Measurements from ENCODE around the gene HMCES.
"Not testable (repeated sequence)": the region's sequence is repeated elsewhere in the genome, so short reads cannot be mapped to it uniquely, and the experiment has no call there.

HMCES gene

GRCh38 chr3:129320825-129321487 lies 42.3 kb downstream of the HMCES start:
- no peak for DNase-seq

GRCh38 chr3:129321887-129322286 lies 43.2 kb downstream of the HMCES start:
- no peak for DNase-seq

GRCh38 chr3:129323651-129324294 lies 45.1 kb downstream of the HMCES start:
- no peak for DNase-seq

GRCh38 chr3:129324855-129325254 lies 46.2 kb downstream of the HMCES start:
- DNase-seq: no peak

- no peak for DNase-seq
These were observed 46.7 kb downstream of the HMCES start for GRCh38 chr3:129325383-129325782.

GRCh38 chr3:129326138-129326537 lies 47.5 kb downstream of the HMCES start:
- DNase-seq: no peak

GRCh38 chr3:129326595-129326994 lies 47.9 kb downstream of the HMCES start:
- DNase-seq: no peak

GRCh38 chr3:129327510-129327909 lies 48.8 kb downstream of the HMCES start:
- no peak for DNase-seq

GRCh38 chr3:129329858-129330257 lies 51.2 kb downstream of the HMCES start:
- DNase-seq: no peak

- DNase-seq: no peak
These were observed 51.7 kb downstream of the HMCES start for GRCh38 chr3:129330409-129330808.

- DNase-seq: no peak
These were observed 55.2 kb downstream of the HMCES start for GRCh38 chr3:129333891-129334290.

- no peak for DNase-seq
These were observed 57.5 kb downstream of the HMCES start for GRCh38 chr3:129336093-129336706.

- DNase-seq: not testable (repeated sequence)
These were observed 59.0 kb downstream of the HMCES start for GRCh38 chr3:129337719-129338118.

- DNase-seq: not testable (repeated sequence)
These were observed 60.5 kb downstream of the HMCES start for GRCh38 chr3:129339186-129339585.

GRCh38 chr3:129339833-129340232 lies 61.2 kb downstream of the HMCES start:
- DNase-seq: not testable (repeated sequence)

- no peak for DNase-seq
These were observed 62.9 kb downstream of the HMCES start for GRCh38 chr3:129341331-129342141.

GRCh38 chr3:129343643-129344360 lies 65.1 kb downstream of the HMCES start:
- DNase-seq: peak in 3 of 5 donors; percentile 15 to 21 (median 17)

- no peak for DNase-seq
These were observed 66.0 kb downstream of the HMCES start for GRCh38 chr3:129344540-129345220.

- no peak for DNase-seq
These were observed 66.6 kb downstream of the HMCES start for GRCh38 chr3:129345281-129345680.

GRCh38 chr3:129345971-129346370 lies 67.3 kb downstream of the HMCES start:
- DNase-seq: no peak

GRCh38 chr3:129346695-129347457 lies 68.2 kb downstream of the HMCES start:
- DNase-seq: no peak
